HG03469 (cell line): ENCODE data around the gene FAM3D.
A peak's percentile ranks its signal among the peaks of the same experiment; 100 is the strongest.

Experiments
- ATAC-seq: cut with Tn5 transposase; IDR thresholded peaks from one replicate; pipeline ENCODE4 v1.9.1; 2021; ENCODE audit warnings: mild to moderate bottlenecking, moderate library complexity, moderate number of reproducible peaks; ENCODE audit not compliant: unreplicated experiment

The FAM3D gene

DNA sequence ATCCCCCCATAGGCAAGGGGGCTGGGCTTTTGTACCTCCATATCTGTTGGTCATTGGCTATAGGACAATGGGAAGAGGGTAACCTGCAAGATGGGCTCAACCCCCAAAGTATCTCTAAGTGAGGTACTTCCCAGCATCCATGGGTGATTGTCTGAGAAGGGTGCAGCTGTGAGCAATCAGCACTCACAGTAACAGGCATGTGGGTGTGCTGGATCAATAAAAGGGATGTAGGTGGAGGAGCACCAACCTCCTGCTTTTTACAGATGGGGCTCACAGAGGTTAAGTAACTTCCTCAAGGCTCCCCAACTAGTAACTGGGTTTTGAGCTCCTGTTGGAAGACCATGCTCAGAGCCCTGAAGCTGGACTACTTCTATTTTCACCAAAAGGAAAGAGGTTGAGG, 63.0 kb downstream of the FAM3D start:
- ATAC-seq: no peak

DNA sequence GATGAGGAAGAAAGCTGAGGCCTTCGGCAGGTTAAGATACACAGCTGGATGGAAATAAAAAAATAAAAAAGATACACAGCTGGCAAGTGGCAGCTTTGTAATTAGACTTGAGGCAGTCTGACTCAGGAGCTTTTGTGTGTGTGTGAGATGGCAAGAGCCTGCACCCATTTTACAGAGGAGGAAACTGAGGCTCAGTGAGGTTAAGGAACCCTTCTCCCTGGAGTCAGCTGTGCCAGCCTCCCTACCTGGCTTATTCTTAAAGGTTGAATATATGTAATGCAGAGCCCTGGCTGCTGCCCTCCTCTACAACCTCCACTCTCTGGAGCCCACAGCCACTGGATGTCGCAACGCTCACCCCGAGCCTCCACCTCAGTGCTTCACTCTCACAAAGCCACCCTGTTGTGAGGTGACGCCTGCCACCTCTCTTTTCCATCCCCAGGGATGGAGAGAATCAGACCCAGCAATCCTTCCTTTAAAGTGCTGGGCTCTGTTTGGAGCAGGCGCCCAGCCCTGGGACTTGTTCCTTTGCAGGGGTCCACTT, 68.7 kb downstream of the FAM3D start:
- no peak for ATAC-seq

DNA sequence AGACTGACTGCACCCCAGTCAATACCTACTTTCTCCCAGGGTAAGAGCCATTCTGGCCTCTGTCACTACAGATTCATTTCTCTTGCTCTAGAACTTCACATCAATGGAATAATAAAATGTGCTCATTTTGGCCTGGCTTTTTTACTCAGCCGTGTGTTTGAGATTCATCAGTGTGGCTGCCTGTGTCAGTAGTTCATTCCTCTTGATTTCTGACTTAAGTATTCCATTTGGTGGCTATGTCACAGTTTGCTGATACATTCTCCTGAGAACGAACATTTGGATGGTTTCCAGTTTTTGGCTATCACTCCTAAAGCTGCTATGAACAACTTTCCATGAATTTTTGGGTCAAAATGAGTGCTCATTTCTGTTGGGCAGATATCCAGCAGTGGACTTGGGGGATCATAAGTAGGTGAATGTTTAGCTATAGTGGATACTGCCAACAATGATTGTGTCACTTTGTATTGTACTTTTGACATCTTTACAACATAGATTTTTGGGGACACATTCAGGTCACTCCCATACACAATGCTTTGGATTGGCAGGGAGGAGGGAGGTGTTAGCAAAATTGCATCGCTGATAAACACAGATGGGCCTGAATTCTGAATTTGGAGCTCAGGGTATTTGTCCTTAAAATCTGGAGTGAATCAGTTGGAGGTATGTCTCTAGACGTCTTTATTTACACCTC, 69.6 kb downstream of the FAM3D start:
- no peak for ATAC-seq

DNA sequence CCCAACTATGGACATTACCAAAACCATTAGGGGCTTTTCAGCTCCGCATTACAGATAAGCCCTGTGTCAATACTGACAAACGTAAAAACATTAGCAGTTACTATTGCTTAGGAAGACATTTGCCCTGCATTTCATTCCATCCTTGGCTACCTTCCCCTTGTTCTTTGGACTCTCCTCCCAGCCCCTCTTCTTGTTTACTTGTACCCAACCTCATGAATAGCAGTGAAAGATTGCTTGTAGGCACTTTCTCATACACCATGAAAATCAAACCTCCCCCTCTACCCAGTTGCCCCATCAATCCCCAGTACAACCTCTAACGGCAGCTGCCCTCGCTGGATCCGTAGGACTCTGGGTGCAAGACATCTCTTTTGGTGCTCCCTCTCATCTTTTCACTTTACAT, 72.5 kb downstream of the FAM3D start:
- ATAC-seq: no peak

DNA sequence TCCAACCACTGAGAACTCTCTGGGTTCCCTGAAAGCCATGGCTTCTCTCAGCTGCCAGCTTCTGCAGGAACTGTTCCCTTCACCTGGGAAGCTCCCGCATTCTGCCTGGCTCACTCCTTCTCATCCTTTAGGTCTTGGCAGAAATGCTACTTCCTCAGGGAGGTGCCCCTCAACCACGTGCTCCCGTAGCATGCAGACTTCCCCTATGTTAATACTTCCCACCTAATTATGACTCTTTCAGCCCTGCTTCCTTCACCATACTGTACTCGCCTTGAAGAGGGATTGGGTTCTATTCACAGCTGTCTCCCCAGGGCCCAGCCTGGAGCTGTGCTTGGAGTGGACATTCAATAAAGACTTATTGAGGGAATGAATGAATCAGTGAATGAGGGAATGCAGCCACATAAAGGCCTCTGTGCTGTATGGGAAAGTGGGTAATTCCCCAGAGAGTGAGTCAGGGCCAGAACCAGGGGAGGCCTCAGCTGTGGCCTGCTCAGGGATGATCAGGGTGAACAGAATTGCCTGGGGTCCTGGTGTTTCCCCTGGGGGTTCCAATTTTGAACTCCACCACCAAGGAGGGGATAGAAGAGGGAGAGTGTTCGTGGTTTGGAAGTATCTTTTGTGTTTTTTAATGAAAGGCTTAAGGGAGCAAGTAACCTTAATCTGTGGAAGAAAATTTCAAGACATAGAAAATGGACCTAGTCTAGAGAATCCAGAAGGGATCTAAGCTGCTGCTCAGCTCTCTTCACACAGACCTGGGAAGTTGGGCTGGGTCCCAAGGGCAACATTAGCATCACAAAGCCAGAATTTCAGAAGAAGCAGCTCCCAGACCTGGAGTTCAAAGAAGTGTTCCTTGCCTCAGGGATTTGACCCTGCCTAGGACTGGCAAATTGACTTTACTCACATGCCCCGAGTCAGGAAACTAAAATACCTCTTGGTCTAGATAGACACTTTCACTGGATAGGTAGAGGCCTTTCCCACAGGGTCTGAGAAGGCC, 74.8 kb downstream of the FAM3D start:
- no peak for ATAC-seq

DNA sequence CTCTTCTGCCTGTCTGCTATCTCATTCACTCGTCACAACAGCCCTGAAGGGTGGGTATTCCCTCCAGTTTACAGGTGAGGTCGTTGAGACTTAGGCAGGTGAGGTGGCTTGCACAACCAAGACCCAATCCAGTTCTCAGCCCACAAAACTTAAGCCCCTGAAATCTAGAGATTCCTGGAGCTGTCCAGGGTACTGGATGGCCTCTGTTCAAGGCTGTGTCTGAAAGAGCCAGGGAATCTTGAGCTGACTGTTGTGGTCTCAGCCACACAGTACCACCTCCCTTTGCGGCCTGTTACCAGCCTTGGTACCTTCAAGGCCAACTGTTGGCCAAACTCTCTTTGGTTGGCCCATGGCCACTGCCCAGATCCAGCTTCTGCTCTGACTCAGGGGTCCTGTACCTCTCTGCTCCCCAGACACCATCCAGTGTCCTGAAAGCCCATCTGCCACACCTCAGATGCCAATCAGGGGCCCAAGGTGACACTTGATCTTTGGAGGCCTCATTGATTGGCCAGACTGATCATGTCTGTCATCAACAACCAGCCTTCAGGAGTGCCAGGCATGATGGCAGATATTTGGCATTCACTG, 78.5 kb downstream of the FAM3D start:
- ATAC-seq: no peak

DNA sequence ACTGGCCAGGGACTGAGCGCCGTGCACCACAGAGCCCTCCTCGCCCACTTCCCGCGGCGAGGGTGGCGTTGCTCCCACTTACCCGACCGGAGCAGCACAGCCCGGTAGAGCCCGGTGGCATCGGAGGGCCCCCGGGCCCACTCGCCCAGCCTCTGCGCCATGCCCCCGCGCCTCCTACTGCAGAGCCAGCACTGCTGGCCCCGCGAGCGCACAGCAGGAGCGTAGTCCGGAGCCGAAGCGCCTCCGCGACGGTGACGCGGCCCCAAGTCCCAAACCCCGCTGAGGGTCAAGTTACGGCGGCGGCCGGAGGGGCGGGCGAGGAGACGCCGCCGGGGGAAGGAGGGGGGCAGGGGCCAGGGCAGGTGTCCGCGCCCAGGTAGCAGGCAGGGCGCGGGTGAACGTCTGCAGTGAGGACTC, 79.8 kb downstream of the FAM3D start:
- no peak for ATAC-seq

DNA sequence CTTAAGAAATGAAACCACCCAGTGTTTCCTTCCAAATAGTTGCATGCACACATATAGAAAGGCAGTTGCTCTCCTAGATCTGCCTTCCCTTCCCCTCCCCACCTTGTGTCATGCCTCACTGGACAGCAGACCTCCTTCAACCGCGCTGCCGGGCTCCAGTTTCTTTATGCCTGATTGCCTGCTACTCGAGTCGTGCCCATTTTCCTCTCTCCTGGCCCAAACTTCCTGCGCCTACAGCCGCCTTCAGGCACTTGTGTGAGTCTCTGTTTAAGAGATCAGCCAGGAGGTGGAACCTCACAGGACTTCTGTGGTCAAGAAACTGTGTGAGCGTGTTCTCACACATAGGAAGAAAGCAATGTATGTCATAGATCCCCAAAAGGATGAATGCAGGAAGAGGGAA, 80.6 kb downstream of the FAM3D start:
- no peak for ATAC-seq

DNA sequence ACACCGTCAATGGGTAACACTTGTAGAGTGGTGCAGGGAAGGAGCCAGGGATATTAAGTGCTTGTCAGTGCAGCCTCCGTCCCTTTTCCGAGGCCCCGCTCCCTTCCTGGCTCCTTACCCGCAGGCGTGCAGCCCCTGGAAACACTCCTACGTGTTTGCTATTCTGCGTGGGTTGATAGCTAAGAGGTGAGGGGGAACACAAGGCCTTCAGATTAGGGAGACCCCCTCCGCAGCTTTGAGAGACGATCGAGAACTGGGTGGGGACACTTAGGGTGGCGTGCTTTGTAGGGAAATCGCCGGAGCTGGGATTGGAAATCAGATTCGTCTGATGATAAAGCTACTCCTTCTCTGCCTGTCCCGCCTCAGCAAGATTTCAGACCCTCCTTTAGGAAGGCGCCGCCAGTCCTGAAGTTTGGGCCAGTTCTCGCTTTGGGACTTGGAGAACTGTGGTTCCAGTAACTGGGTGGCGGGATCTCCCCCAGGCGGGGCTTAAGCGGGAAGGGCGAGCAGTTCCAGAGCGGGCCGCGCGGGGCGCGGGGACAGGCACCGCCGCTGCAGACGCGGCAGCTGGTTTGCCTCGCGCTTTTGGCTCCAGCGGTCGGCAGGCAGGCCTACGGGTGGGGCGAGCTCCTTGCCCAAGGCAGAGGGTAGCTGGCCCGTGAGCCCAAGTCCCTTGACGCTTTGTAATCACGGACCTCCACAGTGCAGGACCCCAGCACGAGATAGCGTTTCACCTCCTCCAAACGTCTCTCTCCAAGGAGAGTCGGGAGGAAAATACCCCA, 81.4 kb downstream of the FAM3D start:
- ATAC-seq: peak; percentile 42

DNA sequence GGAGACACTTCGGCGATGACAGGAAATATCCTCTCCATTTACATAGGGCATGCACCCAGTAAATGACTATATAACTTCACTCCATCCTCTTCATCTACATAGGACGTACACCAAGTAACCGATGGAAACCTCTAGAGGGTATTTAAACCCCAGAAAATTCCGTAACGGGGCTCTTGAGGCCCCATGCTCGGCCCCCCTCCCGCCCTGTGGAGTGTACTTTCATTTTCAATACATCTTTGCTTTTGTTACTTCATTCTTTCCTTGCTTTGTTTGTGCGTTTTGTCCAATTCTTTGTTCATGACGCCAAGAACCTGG, 81.9 kb downstream of the FAM3D start:
- no peak for ATAC-seq
